Ishikawa (cell line): ENCODE data around the gene NFS1.

ENCODE experiments used
- CEBPB ChIP-seq: IDR thresholded peaks from 2 replicates; pipeline ENCODE4 v1.6.1; 2012
- CREB1 ChIP-seq: IDR thresholded peaks from 2 replicates; pipeline ENCODE4 v1.6.1; 2012; ENCODE audit warnings: low read depth
- EGR1 ChIP-seq: IDR thresholded peaks from 2 replicates; pipeline ENCODE4 v1.6.1; 2012
- EP300 ChIP-seq: IDR thresholded peaks from 2 replicates; pipeline ENCODE4 v1.6.1; 2012; ENCODE audit warnings: borderline replicate concordance
- FOXM1 ChIP-seq: IDR thresholded peaks from 2 replicates; pipeline ENCODE4 v1.6.1; 2012; ENCODE audit warnings: low read depth, borderline replicate concordance
- MAX ChIP-seq: IDR thresholded peaks from 2 replicates; pipeline ENCODE4 v1.6.1; 2012
- NFIC ChIP-seq: IDR thresholded peaks from 2 replicates; pipeline ENCODE4 v1.6.1; 2012
- RAD21 ChIP-seq: IDR thresholded peaks from 2 replicates; pipeline ENCODE4 v1.6.1; 2012; ENCODE audit warnings: low read depth
- TAF1 ChIP-seq: IDR thresholded peaks from 2 replicates; pipeline ENCODE4 v1.6.1; 2012; ENCODE audit warnings: low read depth, mild to moderate bottlenecking
- TCF12 ChIP-seq: IDR thresholded peaks from 2 replicates; pipeline ENCODE4 v1.6.1; 2012; ENCODE audit warnings: low read depth
- TEAD4 ChIP-seq: IDR thresholded peaks from 2 replicates; pipeline ENCODE4 v1.6.1; 2012
- USF1 ChIP-seq: IDR thresholded peaks from 2 replicates; pipeline ENCODE4 v1.6.1; 2012
- YY1 ChIP-seq: IDR thresholded peaks from 2 replicates; pipeline ENCODE4 v1.6.1; 2012; ENCODE audit warnings: low read depth
- ZBTB7A ChIP-seq: IDR thresholded peaks from 2 replicates; pipeline ENCODE4 v1.6.1; 2012; ENCODE audit warnings: low read depth
- TF ChIP-seq, protein P1 (sequence below): IDR thresholded peaks from 2 replicates; pipeline ENCODE4 v1.6.1; 2012; ENCODE audit warnings: low read depth, mild to moderate bottlenecking

NFS1 gene

GRCh38 chr20:35686872-35687271 lies 12.3 kb downstream of the NFS1 start:
- peak; percentile 41 for TF ChIP-seq RAD21

- TF ChIP-seq FOXM1 (no peak), YY1 (no peak), EP300 (no peak), RAD21 (no peak)
Observed at GRCh38 chr20:35681960-35682359, 17.2 kb downstream of the NFS1 start.

GRCh38 chr20:35680452-35681183 lies 18.5 kb downstream of the NFS1 start:
- TF ChIP-seq FOXM1 (no peak), NFIC (no peak), EGR1 (no peak), CREB1 (no peak), MAX (no peak), TCF12 (no peak)
- TF ChIP-seq, protein P1, sequence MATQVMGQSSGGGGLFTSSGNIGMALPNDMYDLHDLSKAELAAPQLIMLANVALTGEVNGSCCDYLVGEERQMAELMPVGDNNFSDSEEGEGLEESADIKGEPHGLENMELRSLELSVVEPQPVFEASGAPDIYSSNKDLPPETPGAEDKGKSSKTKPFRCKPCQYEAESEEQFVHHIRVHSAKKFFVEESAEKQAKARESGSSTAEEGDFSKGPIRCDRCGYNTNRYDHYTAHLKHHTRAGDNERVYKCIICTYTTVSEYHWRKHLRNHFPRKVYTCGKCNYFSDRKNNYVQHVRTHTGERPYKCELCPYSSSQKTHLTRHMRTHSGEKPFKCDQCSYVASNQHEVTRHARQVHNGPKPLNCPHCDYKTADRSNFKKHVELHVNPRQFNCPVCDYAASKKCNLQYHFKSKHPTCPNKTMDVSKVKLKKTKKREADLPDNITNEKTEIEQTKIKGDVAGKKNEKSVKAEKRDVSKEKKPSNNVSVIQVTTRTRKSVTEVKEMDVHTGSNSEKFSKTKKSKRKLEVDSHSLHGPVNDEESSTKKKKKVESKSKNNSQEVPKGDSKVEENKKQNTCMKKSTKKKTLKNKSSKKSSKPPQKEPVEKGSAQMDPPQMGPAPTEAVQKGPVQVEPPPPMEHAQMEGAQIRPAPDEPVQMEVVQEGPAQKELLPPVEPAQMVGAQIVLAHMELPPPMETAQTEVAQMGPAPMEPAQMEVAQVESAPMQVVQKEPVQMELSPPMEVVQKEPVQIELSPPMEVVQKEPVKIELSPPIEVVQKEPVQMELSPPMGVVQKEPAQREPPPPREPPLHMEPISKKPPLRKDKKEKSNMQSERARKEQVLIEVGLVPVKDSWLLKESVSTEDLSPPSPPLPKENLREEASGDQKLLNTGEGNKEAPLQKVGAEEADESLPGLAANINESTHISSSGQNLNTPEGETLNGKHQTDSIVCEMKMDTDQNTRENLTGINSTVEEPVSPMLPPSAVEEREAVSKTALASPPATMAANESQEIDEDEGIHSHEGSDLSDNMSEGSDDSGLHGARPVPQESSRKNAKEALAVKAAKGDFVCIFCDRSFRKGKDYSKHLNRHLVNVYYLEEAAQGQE, result no peak

GRCh38 chr20:35674921-35675320 lies 24.2 kb downstream of the NFS1 start:
- no peak for TF ChIP-seq FOXM1
- TF ChIP-seq CEBPB, result no peak
- no peak for TF ChIP-seq EGR1
- no peak for TF ChIP-seq MAX
- TF ChIP-seq, protein P1, result no peak
- no peak for TF ChIP-seq TCF12
- no peak for TF ChIP-seq TEAD4
- no peak for TF ChIP-seq TAF1
- TF ChIP-seq RAD21, result no peak
- no peak for TF ChIP-seq EP300

GRCh38 chr20:35673884-35674283 lies 25.3 kb downstream of the NFS1 start:
- no peak for TF ChIP-seq FOXM1
- no peak for TF ChIP-seq EGR1
- no peak for TF ChIP-seq EP300
- no peak for TF ChIP-seq TEAD4
- no peak for TF ChIP-seq CEBPB
- TF ChIP-seq CREB1, result no peak
- TF ChIP-seq ZBTB7A, result no peak
- TF ChIP-seq TCF12, result no peak
- no peak for TF ChIP-seq YY1
- no peak for TF ChIP-seq MAX
- TF ChIP-seq TAF1, result no peak
- TF ChIP-seq, protein P1, result no peak
- no peak for TF ChIP-seq RAD21
- TF ChIP-seq NFIC, result no peak
- TF ChIP-seq USF1, result no peak

DNA sequence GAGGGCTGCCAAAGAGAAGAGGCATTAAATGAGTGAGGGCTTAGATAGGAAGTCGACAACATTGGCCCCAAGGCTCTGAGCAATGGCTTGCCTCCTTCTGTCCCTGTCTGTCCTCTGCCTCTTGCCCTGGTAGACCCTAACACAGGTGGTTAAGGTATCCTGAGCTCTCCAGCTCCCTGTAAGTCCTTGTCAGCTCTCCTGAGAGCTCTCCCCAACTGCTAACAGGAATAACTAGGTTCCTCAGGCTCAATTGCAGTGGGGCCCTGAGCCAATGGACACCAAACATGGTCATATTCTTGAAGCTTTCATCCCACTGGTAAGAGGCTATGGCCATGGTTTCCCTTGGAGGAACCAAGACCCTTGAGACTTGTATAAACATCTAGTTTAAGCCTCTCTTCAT lies 29.5 kb downstream of the NFS1 start:
- TF ChIP-seq, protein P1, result no peak
- TF ChIP-seq EP300 (no peak), USF1 (no peak), NFIC (no peak), YY1 (no peak), MAX (no peak), EGR1 (no peak), CEBPB (no peak), TAF1 (no peak), ZBTB7A (no peak), TEAD4 (no peak), RAD21 (no peak), FOXM1 (no peak), TCF12 (no peak), CREB1 (no peak)
